NT2/D1 (cell line): Measurements from ENCODE around the gene TNFAIP1.

Experiments used
- SUZ12 ChIP-seq: IDR thresholded peaks from 2 replicates; pipeline ENCODE4 v1.6.1; 2011; ENCODE audit not compliant: insufficient read length, insufficient read depth; ENCODE audit errors: extremely low read depth
- YY1 ChIP-seq: IDR thresholded peaks from 2 replicates; pipeline ENCODE4 v1.6.1; 2011; ENCODE audit not compliant: insufficient read length, insufficient read depth
- ZNF274 ChIP-seq: IDR thresholded peaks from 2 replicates; pipeline ENCODE4 v1.6.1; 2011; ENCODE audit warnings: mild to moderate bottlenecking, low read depth, low read length

DNA sequence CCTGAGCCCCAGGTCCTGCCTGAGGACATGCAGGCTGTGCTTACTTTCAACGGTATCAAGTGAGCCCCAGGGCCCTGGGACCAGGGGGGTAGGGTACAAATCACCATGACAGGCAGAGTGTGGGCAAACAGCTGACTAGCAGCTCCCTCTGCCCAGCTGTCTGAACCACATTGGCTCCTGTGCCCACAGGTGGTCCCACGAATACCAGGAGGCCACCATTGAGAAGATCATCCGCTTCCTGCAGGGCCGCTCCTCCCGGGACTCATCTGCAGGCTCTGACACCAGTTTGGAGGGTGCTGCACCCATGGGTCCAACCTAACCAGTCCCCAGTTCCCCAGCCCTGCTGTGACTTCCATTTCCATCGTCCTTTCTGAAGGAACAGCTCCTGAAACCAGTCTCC lies 60.4 kb downstream of the TNFAIP1 start:
- no peak for TF ChIP-seq YY1
- no peak for TF ChIP-seq ZNF274
- no peak for TF ChIP-seq SUZ12
